HepG2 (cell line): ENCODE measurements around the gene TSPAN15. TPM values are rescaled to one million over a fixed set of nuclear protein-coding genes. Genes with fewer than 3 reads are reported as not detected.

Experiments
- DPF2 ChIP-seq: sonication (generic); formaldehyde crosslinking; IDR thresholded peaks from 2 replicates; pipeline ENCODE4 v1.4.0; 2020; ENCODE audit warnings: mild to moderate bottlenecking, low read depth, missing genetic modification reagents, borderline replicate concordance
- ELF3 ChIP-seq: IDR thresholded peaks from 2 replicates; pipeline ENCODE4 v1.6.1; 2016; ENCODE audit warnings: missing genetic modification reagents, missing compliant biosample characterization
- GATAD2A ChIP-seq: IDR thresholded peaks from 2 replicates; pipeline ENCODE4 v1.6.1; 2016
- HNRNPL ChIP-seq: fragments of 200-400 bp; formaldehyde crosslinking; IDR thresholded peaks from 2 replicates; pipeline ENCODE4 v1.6.1; 2017; ENCODE audit warnings: mild to moderate bottlenecking, low read depth, low read length
- NFKBIZ ChIP-seq: IDR thresholded peaks from 2 replicates; pipeline ENCODE4 v1.6.1; 2018; ENCODE audit warnings: missing genetic modification reagents, missing compliant biosample characterization
- PHF5A ChIP-seq: IDR thresholded peaks from one replicate; pipeline ENCODE4 v1.6.1; 2018; ENCODE audit warnings: low read depth, missing genetic modification reagents; ENCODE audit not compliant: unreplicated experiment
- TBX2 ChIP-seq: sonication (generic); formaldehyde crosslinking; IDR thresholded peaks from 2 replicates; pipeline ENCODE4 v1.5.0; 2020; ENCODE audit warnings: missing genetic modification reagents, mild to moderate bottlenecking, borderline replicate concordance
- ZFP36 ChIP-seq: fragments of 150-350 bp; IDR thresholded peaks from 2 replicates; pipeline ENCODE4 v1.6.1; 2018; ENCODE audit warnings: borderline replicate concordance, low read length, low read depth; ENCODE audit not compliant: partially characterized antibody
- ZNF510 ChIP-seq: sonication (generic); formaldehyde crosslinking; IDR thresholded peaks from 2 replicates; pipeline ENCODE4 v1.4.0; 2020; ENCODE audit warnings: low read depth, mild to moderate bottlenecking, missing genetic modification reagents
- ZNF569 ChIP-seq: sonication (generic); formaldehyde crosslinking; IDR thresholded peaks from 2 replicates; pipeline ENCODE4 v1.5.0; 2020; ENCODE audit warnings: mild to moderate bottlenecking, missing genetic modification reagents, moderate library complexity, borderline replicate concordance
- polyA plus RNA-seq, 8 experiments: library from polyadenylated mRNA; depleted of rRNA in 3 of 8; stranded (reverse) in 7 of 8; unstranded in 1 of 8; fragments of >200 nt; fragmentation: Illumina TruSeq in 4 of 8; extraction: Trizol in 4 of 8; gene quantifications; 2 replicates each; pipeline versions ENCODE4 v1.2.1 to v1.2.3, GENCODE V29; 2011 to 2016; ENCODE audit warnings: low read depth in 4 of 8, missing spikeins in 1 of 8, mixed read lengths in 1 of 8; ENCODE audit not compliant: insufficient read depth in 1 of 8
- total RNA-seq, 5 experiments: library from RNA; depleted of rRNA; stranded (reverse); fragments of >200 nt; fragmentation: Illumina TruSeq; extraction: Trizol; gene quantifications; 2 replicates each; pipeline ENCODE4 v1.2.3, GENCODE V29; 2016; ENCODE audit warnings: low read depth in 1 of 5
- TF ChIP-seq, protein P1 (sequence below): sonication (generic); formaldehyde crosslinking; IDR thresholded peaks from 2 replicates; pipeline ENCODE4 v1.4.0; 2020; ENCODE audit warnings: mild to moderate bottlenecking, missing genetic modification reagents
- TF ChIP-seq, protein P2 (sequence below): IDR thresholded peaks from 2 replicates; pipeline ENCODE4 v1.4.0; 2020; ENCODE audit warnings: mild to moderate bottlenecking, missing genetic modification reagents
- TF ChIP-seq, protein P3 (sequence below): sonication (generic); formaldehyde crosslinking; IDR thresholded peaks from 2 replicates; pipeline ENCODE4 v1.4.0; 2020; ENCODE audit warnings: missing genetic modification reagents, borderline replicate concordance
- TF ChIP-seq, protein P4 (sequence below): sonication (generic); formaldehyde crosslinking; IDR thresholded peaks from 2 replicates; pipeline ENCODE4 v1.4.0; 2020; ENCODE audit warnings: missing genetic modification reagents
- TF ChIP-seq, protein P5 (sequence below): sonication (generic); formaldehyde crosslinking; conservative IDR thresholded peaks from 2 replicates; pipeline ENCODE4 v1.4.0; 2020; ENCODE audit warnings: mild to moderate bottlenecking, missing genetic modification reagents, moderate library complexity

The TSPAN15 gene
- total and polyA plus RNA-seq, 2 of the 13 experiments (the other 11 are each of a cell fraction or from before 2014, with no cell fraction given) = 0.27 to 3.2 TPM

DNA sequence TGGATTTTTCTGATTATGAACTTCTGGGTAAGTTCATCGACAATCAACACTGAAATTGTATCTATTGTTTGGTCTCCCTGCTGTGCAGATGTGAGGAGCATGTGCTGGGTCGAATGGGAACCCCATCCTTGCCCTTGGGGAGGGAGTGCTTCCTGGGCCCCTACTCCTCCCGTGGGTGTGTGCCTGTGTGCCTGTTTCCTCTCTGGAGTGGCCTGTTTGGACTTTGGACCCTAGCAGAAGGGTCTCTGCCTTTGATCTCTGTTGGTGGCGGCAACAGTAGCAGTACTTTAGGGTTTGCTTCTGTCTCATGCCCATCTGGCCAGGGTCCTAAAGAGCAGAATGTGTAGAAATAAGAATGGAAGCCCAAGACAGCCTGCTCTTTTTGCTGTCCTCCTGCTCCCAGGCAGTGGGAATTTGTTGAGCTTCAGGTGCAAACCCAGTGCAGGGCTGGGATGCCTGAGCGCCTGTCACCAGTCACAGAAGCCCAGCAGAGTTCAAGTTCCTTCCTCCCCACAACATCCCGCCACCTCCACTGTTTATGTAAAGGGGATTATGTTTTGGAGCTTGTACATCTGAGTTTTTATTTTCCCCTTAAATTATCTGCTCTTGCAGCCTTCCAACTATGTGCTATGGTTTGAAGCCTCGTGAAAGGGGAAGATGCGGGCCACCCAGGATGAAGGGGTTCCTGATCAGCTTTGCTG is 33.1 kb upstream of the TSPAN15 start (continued):
- TF ChIP-seq, protein P1, sequence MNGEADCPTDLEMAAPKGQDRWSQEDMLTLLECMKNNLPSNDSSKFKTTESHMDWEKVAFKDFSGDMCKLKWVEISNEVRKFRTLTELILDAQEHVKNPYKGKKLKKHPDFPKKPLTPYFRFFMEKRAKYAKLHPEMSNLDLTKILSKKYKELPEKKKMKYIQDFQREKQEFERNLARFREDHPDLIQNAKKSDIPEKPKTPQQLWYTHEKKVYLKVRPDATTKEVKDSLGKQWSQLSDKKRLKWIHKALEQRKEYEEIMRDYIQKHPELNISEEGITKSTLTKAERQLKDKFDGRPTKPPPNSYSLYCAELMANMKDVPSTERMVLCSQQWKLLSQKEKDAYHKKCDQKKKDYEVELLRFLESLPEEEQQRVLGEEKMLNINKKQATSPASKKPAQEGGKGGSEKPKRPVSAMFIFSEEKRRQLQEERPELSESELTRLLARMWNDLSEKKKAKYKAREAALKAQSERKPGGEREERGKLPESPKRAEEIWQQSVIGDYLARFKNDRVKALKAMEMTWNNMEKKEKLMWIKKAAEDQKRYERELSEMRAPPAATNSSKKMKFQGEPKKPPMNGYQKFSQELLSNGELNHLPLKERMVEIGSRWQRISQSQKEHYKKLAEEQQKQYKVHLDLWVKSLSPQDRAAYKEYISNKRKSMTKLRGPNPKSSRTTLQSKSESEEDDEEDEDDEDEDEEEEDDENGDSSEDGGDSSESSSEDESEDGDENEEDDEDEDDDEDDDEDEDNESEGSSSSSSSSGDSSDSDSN (CRISPR knock-in tag) = peak; percentile 38
- TF ChIP-seq, protein P2, sequence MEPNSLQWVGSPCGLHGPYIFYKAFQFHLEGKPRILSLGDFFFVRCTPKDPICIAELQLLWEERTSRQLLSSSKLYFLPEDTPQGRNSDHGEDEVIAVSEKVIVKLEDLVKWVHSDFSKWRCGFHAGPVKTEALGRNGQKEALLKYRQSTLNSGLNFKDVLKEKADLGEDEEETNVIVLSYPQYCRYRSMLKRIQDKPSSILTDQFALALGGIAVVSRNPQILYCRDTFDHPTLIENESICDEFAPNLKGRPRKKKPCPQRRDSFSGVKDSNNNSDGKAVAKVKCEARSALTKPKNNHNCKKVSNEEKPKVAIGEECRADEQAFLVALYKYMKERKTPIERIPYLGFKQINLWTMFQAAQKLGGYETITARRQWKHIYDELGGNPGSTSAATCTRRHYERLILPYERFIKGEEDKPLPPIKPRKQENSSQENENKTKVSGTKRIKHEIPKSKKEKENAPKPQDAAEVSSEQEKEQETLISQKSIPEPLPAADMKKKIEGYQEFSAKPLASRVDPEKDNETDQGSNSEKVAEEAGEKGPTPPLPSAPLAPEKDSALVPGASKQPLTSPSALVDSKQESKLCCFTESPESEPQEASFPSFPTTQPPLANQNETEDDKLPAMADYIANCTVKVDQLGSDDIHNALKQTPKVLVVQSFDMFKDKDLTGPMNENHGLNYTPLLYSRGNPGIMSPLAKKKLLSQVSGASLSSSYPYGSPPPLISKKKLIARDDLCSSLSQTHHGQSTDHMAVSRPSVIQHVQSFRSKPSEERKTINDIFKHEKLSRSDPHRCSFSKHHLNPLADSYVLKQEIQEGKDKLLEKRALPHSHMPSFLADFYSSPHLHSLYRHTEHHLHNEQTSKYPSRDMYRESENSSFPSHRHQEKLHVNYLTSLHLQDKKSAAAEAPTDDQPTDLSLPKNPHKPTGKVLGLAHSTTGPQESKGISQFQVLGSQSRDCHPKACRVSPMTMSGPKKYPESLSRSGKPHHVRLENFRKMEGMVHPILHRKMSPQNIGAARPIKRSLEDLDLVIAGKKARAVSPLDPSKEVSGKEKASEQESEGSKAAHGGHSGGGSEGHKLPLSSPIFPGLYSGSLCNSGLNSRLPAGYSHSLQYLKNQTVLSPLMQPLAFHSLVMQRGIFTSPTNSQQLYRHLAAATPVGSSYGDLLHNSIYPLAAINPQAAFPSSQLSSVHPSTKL (CRISPR knock-in tag) = peak; percentile 84
- TF ChIP-seq GATAD2A (peak; percentile 91), HNRNPL (no peak), NFKBIZ (CRISPR knock-in tag) (0 out of 2 replicates have a peak, but pooled peaks have one; percentile 43), TBX2 (CRISPR knock-in tag) (peak; percentile 17; the same call in 1 of the 2 replicates), ELF3 (CRISPR knock-in tag) (peak; percentile 67), DPF2 (CRISPR knock-in tag) (peak; percentile 70), ZNF510 (CRISPR knock-in tag) (0 out of 2 replicates have a peak, but pooled peaks have one; percentile 46), ZNF569 (CRISPR knock-in tag) (no peak), PHF5A (CRISPR knock-in tag) (no peak), ZFP36 (no peak)
- TF ChIP-seq, protein P3, sequence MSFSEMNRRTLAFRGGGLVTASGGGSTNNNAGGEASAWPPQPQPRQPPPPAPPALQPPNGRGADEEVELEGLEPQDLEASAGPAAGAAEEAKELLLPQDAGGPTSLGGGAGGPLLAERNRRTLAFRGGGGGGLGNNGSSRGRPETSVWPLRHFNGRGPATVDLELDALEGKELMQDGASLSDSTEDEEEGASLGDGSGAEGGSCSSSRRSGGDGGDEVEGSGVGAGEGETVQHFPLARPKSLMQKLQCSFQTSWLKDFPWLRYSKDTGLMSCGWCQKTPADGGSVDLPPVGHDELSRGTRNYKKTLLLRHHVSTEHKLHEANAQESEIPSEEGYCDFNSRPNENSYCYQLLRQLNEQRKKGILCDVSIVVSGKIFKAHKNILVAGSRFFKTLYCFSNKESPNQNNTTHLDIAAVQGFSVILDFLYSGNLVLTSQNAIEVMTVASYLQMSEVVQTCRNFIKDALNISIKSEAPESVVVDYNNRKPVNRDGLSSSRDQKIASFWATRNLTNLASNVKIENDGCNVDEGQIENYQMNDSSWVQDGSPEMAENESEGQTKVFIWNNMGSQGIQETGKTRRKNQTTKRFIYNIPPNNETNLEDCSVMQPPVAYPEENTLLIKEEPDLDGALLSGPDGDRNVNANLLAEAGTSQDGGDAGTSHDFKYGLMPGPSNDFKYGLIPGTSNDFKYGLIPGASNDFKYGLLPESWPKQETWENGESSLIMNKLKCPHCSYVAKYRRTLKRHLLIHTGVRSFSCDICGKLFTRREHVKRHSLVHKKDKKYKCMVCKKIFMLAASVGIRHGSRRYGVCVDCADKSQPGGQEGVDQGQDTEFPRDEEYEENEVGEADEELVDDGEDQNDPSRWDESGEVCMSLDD (CRISPR knock-in tag) = peak; percentile 42; the same call in 1 of the 2 replicates
- TF ChIP-seq, protein P4, sequence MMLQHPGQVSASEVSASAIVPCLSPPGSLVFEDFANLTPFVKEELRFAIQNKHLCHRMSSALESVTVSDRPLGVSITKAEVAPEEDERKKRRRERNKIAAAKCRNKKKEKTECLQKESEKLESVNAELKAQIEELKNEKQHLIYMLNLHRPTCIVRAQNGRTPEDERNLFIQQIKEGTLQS (CRISPR knock-in tag) = no peak
- TF ChIP-seq, protein P5, sequence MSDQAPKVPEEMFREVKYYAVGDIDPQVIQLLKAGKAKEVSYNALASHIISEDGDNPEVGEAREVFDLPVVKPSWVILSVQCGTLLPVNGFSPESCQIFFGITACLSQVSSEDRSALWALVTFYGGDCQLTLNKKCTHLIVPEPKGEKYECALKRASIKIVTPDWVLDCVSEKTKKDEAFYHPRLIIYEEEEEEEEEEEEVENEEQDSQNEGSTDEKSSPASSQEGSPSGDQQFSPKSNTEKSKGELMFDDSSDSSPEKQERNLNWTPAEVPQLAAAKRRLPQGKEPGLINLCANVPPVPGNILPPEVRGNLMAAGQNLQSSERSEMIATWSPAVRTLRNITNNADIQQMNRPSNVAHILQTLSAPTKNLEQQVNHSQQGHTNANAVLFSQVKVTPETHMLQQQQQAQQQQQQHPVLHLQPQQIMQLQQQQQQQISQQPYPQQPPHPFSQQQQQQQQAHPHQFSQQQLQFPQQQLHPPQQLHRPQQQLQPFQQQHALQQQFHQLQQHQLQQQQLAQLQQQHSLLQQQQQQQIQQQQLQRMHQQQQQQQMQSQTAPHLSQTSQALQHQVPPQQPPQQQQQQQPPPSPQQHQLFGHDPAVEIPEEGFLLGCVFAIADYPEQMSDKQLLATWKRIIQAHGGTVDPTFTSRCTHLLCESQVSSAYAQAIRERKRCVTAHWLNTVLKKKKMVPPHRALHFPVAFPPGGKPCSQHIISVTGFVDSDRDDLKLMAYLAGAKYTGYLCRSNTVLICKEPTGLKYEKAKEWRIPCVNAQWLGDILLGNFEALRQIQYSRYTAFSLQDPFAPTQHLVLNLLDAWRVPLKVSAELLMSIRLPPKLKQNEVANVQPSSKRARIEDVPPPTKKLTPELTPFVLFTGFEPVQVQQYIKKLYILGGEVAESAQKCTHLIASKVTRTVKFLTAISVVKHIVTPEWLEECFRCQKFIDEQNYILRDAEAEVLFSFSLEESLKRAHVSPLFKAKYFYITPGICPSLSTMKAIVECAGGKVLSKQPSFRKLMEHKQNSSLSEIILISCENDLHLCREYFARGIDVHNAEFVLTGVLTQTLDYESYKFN (CRISPR knock-in tag) = peak; percentile 93
